ENCODE measurements around the gene SGCD.

DNA sequence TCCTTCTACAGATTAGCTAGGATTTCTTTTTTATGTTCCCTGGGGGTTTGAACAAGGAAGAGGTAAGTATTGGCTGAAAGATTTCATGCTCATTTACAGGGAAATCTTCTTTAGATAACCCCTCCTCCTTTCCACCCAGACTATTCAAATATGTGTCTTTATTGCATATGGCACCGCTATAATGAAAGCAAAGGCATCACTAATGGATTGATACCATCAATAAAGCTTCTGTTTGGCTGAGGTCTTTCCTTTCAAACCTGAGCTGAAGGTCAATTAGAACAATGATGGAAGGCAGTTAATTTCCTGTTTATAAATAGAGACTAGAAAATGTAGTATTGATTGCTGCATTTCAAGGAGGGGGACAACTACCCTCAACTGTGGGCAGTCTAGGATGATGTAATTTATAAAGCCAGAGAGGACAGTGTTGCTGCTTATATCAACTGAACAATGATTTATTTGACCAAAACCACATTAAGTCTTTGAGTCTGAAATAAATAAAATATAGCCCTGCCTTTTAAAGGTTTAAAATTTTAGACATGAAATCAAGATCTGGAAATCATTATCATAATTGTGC, 132.9 kb downstream of the SGCD start:
- TF ChIP-seq, protein P1, sequence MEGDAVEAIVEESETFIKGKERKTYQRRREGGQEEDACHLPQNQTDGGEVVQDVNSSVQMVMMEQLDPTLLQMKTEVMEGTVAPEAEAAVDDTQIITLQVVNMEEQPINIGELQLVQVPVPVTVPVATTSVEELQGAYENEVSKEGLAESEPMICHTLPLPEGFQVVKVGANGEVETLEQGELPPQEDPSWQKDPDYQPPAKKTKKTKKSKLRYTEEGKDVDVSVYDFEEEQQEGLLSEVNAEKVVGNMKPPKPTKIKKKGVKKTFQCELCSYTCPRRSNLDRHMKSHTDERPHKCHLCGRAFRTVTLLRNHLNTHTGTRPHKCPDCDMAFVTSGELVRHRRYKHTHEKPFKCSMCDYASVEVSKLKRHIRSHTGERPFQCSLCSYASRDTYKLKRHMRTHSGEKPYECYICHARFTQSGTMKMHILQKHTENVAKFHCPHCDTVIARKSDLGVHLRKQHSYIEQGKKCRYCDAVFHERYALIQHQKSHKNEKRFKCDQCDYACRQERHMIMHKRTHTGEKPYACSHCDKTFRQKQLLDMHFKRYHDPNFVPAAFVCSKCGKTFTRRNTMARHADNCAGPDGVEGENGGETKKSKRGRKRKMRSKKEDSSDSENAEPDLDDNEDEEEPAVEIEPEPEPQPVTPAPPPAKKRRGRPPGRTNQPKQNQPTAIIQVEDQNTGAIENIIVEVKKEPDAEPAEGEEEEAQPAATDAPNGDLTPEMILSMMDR (conservative IDR thresholded peaks at IDR 0.05) = no peak
- TF ChIP-seq ZFX (IDR thresholded peaks at IDR 0.05) = no peak

Data from C4-2B (cell line).